ENCODE data around the gene TCF20. TPM values are rescaled to one million over a fixed set of nuclear protein-coding genes. Genes with fewer than 3 reads are reported as not detected.

TCF20 gene
- polyA plus RNA-seq, 1 of the 3 experiments (the other 2 are of a cell fraction): 8.5 TPM

DNA sequence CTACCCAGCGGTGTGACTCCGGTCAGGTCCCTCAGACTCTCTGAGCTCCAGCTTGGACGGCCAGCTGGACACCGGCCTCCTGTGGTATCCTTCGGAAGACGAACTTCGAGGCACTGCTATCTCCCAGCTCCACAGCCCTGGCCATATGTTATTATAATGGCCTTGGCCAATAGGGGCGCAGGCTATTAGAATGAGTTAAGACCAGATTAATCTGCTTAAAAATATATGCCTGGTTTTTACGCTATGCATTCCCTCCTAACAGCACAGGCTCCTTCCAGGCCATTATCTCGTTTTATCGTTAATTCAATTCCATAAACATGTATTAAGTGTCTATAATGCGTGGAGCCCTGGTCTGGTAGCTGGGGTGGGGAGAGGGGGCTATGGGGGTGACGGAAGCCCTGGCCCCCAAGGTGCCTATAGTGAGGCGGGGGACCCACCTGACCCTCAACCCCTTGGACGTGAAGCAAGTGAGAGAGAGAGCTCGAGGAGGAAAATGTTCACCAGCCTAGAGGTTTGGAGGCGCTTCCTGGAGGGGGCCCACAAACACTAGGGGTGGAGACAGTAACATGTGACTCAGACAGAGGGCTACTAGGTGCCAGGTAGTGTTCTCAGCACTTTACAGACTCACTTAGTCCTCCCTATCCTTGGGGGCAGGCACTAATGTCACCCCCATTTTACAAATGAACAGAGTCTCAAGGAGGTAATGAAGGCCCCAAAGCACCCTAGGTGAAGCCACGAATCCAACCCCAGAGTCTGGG is 37.5 kb upstream of the TCF20 start (continued):
- TF ChIP-seq, protein P1, sequence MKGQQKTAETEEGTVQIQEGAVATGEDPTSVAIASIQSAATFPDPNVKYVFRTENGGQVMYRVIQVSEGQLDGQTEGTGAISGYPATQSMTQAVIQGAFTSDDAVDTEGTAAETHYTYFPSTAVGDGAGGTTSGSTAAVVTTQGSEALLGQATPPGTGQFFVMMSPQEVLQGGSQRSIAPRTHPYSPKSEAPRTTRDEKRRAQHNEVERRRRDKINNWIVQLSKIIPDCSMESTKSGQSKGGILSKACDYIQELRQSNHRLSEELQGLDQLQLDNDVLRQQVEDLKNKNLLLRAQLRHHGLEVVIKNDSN (IDR thresholded peaks at IDR 0.05; ENCODE audit: borderline replicate concordance, low read depth): no peak

DNA sequence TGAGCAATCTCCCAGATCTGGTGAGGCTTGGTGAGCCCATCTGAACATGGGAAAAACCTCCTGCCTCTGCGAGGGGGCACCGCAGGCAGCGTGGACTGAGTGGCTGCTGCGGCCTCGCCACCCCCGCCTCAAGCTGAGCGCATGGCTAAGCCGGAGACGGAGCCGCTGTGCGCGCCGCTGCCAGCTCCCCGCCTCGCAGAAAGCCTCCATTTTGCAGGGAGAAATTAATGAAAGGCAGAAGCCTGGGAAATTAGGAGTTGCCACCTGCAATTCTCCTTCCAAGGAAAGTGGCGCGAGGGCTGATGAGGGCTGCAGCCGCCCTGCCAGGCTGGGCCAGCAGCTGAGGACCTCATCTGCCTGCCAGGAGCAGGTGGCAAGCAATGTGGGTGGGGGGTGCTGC is 35.6 kb upstream of the TCF20 start:
- no peak for DNase-seq
- 89% methylated on average over 15 of the region's 18 CpGs for WGBS (ENCODE audit: low lambda C conversion rate)
- ChIA-PET POLR2A (no interaction called here), CTCF (no interaction called here)
- Histone ChIP-seq H3K79me2 (ENCODE audit: insufficient read depth) (no peaks in the 10 kb centered on the region), H3K9ac (no peak overlapping the region), H3K9me3 (no peaks in the 10 kb centered on the region), H3K27me3 (ENCODE audit: insufficient read depth) (no peaks in the 10 kb centered on the region), H3K4me3 (ENCODE audit: low read depth in 2 of 2, low read length in 1 of 2) (no peak overlapping the region), H2AFZ (ENCODE audit: low read depth) (no peak overlapping the region), H4K20me1 (ENCODE audit: insufficient read depth) (no peaks in the 10 kb centered on the region), H3K36me3 (replicated peaks in 1 of 2; ENCODE audit: control insufficient read depth in 1 of 2, insufficient read depth in 2 of 2, low read length in 1 of 2) (no peaks in the 10 kb centered on the region), H3K4me2 (no peak overlapping the region), H3K27ac (ENCODE audit: low read depth in 2 of 2, low read length in 1 of 2) (no peak overlapping the region), H3K4me1 (ENCODE audit: control insufficient read depth in 1 of 2, insufficient read depth in 2 of 2, low read depth in 1 of 2, low read length in 1 of 2) (peaks cover 0 to 21% of the 10 kb centered on the region in 2 experiments; a peak in 1 of 4 replicates), H3K9me2 (no peaks in the 10 kb centered on the region), H3F3A (replicated peaks; ENCODE audit: insufficient read depth) (no peaks in the 10 kb centered on the region)
- TF ChIP-seq, protein P2, sequence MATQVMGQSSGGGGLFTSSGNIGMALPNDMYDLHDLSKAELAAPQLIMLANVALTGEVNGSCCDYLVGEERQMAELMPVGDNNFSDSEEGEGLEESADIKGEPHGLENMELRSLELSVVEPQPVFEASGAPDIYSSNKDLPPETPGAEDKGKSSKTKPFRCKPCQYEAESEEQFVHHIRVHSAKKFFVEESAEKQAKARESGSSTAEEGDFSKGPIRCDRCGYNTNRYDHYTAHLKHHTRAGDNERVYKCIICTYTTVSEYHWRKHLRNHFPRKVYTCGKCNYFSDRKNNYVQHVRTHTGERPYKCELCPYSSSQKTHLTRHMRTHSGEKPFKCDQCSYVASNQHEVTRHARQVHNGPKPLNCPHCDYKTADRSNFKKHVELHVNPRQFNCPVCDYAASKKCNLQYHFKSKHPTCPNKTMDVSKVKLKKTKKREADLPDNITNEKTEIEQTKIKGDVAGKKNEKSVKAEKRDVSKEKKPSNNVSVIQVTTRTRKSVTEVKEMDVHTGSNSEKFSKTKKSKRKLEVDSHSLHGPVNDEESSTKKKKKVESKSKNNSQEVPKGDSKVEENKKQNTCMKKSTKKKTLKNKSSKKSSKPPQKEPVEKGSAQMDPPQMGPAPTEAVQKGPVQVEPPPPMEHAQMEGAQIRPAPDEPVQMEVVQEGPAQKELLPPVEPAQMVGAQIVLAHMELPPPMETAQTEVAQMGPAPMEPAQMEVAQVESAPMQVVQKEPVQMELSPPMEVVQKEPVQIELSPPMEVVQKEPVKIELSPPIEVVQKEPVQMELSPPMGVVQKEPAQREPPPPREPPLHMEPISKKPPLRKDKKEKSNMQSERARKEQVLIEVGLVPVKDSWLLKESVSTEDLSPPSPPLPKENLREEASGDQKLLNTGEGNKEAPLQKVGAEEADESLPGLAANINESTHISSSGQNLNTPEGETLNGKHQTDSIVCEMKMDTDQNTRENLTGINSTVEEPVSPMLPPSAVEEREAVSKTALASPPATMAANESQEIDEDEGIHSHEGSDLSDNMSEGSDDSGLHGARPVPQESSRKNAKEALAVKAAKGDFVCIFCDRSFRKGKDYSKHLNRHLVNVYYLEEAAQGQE (IDR thresholded peaks at IDR 0.05; ENCODE audit: low read depth, low read length): no peak
- TF ChIP-seq CHD2 (IDR thresholded peaks at IDR 0.05; ENCODE audit: low read length, partially characterized antibody) (no peak), EP300 (IDR thresholded peaks at IDR 0.05; ENCODE audit: borderline replicate concordance in 1 of 2, low read depth in 1 of 2, low read length in 1 of 2) (no peak)
- TF ChIP-seq, protein P3, sequence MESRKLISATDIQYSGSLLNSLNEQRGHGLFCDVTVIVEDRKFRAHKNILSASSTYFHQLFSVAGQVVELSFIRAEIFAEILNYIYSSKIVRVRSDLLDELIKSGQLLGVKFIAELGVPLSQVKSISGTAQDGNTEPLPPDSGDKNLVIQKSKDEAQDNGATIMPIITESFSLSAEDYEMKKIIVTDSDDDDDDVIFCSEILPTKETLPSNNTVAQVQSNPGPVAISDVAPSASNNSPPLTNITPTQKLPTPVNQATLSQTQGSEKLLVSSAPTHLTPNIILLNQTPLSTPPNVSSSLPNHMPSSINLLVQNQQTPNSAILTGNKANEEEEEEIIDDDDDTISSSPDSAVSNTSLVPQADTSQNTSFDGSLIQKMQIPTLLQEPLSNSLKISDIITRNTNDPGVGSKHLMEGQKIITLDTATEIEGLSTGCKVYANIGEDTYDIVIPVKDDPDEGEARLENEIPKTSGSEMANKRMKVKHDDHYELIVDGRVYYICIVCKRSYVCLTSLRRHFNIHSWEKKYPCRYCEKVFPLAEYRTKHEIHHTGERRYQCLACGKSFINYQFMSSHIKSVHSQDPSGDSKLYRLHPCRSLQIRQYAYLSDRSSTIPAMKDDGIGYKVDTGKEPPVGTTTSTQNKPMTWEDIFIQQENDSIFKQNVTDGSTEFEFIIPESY (IDR thresholded peaks at IDR 0.05; ENCODE audit: borderline replicate concordance, low read depth): no peak
- TF ChIP-seq, protein P4, sequence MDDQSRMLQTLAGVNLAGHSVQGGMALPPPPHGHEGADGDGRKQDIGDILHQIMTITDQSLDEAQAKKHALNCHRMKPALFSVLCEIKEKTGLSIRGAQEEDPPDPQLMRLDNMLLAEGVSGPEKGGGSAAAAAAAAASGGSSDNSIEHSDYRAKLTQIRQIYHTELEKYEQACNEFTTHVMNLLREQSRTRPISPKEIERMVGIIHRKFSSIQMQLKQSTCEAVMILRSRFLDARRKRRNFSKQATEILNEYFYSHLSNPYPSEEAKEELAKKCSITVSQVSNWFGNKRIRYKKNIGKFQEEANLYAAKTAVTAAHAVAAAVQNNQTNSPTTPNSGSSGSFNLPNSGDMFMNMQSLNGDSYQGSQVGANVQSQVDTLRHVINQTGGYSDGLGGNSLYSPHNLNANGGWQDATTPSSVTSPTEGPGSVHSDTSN (IDR thresholded peaks at IDR 0.05): no peak
- TF ChIP-seq, protein P5, sequence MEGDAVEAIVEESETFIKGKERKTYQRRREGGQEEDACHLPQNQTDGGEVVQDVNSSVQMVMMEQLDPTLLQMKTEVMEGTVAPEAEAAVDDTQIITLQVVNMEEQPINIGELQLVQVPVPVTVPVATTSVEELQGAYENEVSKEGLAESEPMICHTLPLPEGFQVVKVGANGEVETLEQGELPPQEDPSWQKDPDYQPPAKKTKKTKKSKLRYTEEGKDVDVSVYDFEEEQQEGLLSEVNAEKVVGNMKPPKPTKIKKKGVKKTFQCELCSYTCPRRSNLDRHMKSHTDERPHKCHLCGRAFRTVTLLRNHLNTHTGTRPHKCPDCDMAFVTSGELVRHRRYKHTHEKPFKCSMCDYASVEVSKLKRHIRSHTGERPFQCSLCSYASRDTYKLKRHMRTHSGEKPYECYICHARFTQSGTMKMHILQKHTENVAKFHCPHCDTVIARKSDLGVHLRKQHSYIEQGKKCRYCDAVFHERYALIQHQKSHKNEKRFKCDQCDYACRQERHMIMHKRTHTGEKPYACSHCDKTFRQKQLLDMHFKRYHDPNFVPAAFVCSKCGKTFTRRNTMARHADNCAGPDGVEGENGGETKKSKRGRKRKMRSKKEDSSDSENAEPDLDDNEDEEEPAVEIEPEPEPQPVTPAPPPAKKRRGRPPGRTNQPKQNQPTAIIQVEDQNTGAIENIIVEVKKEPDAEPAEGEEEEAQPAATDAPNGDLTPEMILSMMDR (IDR thresholded peaks at IDR 0.05): no peak

Data from SK-N-SH (cell line).